DMS53 treated with DMSO at 0.1 percent for 48 hours (cell line): ENCODE data around the gene FARP1.

ENCODE experiments used
- DNase-seq: peaks from one replicate; lab custom pipeline; 2025; ENCODE audit not compliant: unreplicated experiment; lab: John Stamatoyannopoulos, UW

FARP1 gene

DNA sequence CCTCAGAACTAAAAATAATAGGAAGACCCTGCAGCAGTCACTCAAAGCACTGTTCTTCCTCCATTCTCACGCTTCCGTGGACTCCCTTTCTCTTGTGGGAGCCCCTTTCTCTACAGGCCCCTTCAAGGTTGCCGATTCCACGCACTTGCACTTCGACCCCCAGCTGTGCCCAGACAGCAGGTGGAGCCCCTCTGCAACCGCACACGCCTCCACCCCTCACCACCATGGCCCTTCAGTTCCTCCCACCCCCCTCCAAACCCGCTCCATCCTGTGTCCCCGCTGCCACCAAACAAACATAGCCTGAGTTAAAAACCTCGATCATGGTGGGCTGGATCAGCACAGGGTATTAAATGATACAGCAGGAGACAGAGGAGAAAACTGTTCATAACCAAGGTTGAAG lies 331.4 kb downstream of the FARP1 start:
- no peak for DNase-seq

GRCh38 chr13:98474761-98475160 lies 331.9 kb downstream of the FARP1 start:
- DNase-seq, result no peak

- no peak for DNase-seq
These were observed 332.6 kb downstream of the FARP1 start for GRCh38 chr13:98475522-98475921.

DNA sequence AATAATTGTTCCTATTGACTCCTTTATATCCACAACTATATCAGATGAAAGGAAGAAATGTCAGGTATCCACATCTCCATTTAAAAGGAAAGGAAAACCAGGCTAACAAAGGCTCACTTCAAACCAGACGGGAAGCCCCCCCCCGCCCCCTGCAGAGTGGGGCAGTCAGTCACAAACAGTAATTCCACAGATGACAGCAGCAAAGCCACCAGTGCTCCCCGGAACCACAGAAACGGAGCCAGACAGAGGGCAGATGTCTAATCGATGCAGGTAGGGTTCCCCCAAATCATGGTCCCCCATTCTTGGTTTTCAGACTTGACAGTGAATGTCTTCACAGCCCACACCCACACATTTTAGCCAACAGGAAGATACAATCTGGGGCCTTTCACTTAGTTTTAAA lies 333.2 kb downstream of the FARP1 start:
- no peak for DNase-seq

DNA sequence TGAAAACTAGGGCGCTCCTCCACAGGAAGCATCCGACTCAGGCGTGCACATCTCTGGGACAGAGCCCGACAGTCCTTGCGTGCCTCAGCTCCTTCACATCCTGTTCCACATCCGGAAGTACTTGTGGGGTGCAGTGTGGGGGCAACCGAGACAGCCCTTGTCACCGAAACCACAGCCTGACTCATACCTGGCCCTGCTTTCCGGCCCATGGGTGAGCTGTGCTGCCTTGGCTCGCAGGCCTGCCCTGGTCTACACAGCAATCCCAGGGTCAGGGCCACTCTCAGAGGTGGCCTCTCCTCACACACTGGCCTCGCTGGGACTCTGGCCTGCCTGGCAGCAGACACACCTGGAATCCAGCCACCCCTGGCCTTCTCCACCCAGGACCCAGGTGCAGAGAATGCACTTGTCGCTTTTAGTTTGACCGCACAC lies 333.7 kb downstream of the FARP1 start:
- no peak for DNase-seq

DNA sequence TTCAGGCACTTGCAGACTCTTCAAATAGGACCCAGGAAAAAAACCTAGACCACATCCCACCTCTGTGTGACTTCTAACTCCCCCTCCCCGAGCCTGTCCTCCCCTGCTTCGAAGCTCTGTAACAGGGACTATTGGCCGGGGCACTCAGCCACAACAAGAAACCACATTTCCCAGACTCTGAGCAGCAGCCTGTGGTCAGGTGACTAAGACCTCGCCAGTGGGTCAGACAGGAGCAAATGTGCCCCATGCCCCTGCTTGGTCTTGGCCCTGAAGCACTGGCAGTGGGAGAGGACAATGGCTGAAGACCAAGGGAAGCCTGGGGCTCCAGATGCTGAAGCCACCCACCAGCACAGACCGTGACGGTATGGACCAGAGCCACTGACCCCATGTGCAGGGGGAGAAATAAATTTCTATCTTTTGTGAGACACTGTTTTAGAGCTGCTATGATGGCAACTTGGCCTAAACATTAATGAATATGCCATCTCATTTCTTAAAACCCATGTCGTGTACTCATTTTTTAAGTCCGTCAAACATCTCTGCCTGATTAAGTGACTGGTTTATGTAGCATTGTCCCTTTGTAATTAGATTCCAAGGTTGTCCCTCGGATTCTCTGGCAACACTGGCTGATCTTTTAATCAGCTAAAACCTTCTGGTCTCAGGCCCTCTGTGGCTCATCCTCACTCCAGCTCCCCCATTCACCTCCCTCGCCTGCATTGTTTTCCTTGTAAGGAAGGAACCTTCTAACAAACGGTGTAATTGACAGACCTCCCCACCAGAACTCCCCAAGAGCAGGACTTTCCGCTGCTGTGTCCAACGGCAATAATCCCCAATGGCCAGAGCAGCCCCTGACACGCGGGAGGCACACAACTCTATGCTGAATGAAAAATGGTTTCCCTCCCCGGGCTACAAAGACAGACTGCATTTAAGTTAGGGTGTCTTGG lies 335.6 kb downstream of the FARP1 start:
- DNase-seq, result no peak

DNA sequence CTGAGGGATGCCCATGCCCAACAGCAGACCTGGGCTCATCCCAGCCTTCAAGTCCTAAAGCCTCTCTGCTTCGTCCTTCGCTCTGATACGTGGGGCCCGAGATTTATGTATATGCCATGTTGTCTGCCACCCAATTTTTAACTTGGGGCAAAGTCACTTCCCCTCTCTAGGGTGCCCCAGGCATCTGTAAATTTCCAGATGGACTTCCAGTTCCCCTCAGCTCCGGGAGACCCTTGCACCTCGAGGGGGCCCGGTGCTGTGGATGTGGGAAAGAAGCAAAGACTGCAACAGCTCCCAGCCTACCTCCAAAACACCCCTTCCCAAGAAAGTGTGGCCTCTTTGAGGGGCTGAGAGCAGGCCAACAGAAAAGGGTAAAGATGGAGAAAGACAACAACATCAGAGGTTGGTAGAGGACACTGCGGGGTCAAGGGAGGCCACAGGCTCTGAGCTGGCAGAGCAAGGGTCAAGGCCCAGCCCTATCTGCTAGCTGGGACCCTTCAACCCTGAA lies 336.7 kb downstream of the FARP1 start:
- DNase-seq, result no peak

- no peak for DNase-seq
These were observed 338.3 kb downstream of the FARP1 start for GRCh38 chr13:98480915-98481877.

GRCh38 chr13:98482476-98483444 lies 339.9 kb downstream of the FARP1 start:
- no peak for DNase-seq

GRCh38 chr13:98483601-98484288 lies 340.9 kb downstream of the FARP1 start:
- DNase-seq, result no peak

DNA sequence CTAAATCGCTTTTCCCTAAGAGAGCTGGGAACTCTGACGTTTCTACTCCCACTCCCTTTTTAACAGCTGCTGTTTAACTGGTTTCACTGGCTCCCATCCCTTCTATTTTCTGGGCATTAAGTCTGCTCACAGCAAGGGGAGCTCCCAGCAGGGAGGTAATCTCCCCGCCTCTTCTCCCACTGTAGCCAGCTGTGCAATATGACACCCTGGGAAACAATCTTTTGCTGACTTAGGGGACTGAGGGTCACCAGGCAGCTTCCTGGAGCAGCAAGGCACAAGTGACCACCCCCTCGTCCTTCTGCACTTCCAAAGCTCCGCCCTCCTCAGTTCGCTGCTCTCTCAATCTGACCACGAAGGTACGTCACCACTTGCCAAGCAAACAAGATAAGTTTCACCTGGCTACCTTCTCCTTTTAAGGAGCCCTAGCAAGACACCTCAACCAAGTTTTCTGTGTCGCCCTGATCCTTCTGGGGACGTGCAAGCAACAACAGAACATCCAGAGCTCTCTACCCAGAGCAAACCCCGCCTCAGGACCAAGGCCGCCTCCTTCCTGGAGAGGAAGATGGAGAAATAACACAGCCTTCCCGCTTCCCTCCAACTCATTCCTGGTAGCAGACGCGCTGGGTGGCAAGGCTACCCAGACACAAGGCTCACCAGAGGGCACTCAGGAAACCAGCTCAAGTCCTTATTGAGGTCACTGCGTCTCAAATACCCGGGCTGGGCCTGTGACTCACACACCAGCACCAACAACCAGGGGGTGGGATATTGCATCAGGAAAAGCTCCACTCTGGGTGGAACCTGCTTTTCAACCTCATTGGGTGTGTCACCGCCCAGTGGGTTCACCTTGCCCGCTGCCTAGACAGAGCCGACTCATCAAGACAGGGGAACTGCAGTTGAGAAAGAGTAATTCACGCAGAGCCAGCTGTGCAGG lies 341.7 kb downstream of the FARP1 start:
- DNase-seq, result peak; percentile 47

- no peak for DNase-seq
These were observed 342.7 kb downstream of the FARP1 start for GRCh38 chr13:98485561-98485960.

DNA sequence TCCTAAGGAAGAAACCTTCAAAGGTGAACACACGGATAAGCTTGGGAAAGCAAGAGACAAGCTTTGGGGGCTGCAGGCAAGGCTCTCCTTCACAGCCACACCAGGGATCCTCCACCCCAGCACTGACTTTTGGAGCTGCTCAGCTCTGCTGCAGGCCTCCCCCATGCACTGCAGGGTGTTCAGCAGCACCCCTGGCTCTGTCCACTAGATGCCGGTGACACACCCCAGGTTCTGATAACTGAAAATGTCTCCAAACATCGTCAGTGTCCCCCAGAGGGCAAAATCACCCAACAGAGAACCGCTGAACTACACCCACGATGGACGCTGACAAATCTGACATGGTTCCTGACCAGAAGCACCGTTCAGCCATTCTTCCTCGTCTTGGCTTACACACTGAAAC lies 343.5 kb downstream of the FARP1 start:
- DNase-seq, result no peak

DNA sequence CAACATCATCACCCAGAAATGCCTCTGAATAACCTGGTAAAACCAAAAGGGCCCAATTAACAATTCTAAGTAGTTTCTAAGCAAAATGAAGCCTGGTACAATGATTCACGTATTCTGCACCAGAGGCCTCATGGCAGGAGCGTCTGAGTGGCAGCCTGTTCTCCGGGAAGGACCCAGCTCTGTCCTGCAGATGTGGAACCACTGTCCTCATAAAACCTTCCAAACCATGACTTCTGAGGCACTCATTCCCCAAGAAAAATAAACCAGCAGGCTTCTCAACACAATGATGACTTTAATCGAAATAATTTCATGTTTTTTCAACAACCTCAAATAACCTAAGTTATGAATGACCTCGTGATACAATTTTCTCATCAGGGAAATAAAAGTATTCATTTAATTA lies 344.1 kb downstream of the FARP1 start:
- DNase-seq, result no peak

DNA sequence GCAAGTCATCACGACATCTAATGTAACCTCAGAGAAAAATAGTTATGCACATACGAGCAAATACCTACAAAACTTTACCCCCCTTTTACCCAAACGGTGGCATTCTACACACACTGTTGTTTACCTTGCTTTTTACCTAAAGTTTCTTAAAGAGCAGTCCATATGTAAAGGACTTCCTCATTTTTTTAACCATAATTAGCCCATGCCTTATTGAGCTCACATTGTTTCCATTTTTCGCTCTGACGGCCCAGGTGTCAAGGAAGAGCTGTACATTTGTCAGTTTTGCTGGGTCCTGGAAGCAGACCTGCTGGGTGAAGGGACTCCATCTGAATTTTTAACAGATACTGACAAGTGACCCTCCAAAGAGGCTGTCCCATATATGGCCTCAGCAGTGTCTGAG lies 344.6 kb downstream of the FARP1 start:
- no peak for DNase-seq

- no peak for DNase-seq
These were observed 345.8 kb downstream of the FARP1 start for GRCh38 chr13:98488736-98489135.

- no peak for DNase-seq
These were observed 346.7 kb downstream of the FARP1 start for GRCh38 chr13:98489446-98490194.
